ENCODE results near the gene SLC5A5.
"Not testable (repeated sequence)": the region's sequence is repeated elsewhere in the genome, so short reads cannot be mapped to it uniquely, and the experiment has no call there.

Gene SLC5A5

DNA sequence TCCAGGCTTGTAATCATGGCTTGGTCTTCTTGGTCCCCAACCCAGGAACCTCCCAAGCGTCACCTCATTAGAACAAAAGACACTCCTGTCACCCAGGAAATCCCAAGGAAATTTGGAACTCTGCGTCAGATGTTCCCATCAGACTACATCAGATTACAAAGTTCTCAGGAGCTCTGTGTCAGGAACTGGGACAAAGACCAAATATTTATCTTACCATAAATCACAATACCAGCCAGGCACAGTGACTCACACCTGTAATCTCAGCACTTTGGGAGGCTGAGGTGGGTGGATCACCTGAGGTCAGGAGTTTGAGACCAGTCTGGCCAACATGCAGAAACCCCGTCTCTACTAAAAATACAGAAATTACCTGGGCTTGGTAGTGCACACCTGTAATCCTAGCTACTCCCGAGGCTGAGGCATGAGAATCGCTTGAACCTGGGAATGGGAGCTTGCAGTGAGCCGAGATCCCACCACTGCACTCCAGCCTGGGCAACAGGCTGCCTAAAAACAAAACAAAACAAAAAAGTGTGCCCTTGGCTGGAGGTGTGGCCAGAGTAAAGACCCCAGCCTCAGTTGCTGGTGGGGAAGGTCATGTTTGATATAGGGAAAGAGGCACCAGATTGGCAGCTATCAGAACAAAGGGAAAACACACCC is 44.3 kb downstream of the SLC5A5 start:
- peaks cover 6% of the 10 kb centered on the region for H3K9me3 ChIP-seq (ENCODE audit: control insufficient read depth, low read depth, low read length)
- no peaks in the 10 kb centered on the region for H3K4me1 ChIP-seq (ENCODE audit: control insufficient read depth, low read depth, low read length)
- no peak overlapping the region for H3K4me3 ChIP-seq (ENCODE audit: low read length)
- H3K27ac ChIP-seq (ENCODE audit: low read length): no peak overlapping the region
- H3K27me3 ChIP-seq (ENCODE audit: control insufficient read depth, insufficient read depth, low read length): no peaks in the 10 kb centered on the region
- no peak overlapping the region for H3K9ac ChIP-seq (ENCODE audit: low read length)
- H3K36me3 ChIP-seq (ENCODE audit: control insufficient read depth, low read depth, low read length): no peaks in the 10 kb centered on the region

DNA sequence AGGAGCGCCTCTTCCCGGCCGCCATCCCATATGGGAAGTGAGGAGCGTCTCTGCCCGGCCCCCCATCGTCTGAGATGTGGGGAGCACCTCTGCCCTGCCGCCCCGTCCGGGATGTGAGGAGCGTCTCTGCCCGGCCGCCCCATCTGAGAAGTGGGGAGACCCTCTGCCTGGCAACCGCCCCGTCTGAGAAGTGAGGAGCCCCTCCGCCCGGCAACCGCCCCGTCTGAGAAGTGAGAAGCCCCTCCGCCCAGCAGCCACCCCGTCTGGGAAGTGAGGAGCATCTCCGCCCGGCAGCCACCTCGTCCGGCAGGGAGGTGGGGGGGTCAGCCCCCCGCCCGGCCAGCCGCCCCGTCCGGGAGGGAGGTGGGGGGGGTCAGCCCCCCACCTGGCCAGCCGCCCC is 46.4 kb downstream of the SLC5A5 start:
- not testable (repeated sequence) for H3K4me3 ChIP-seq (ENCODE audit: low read length); H3K9me3 ChIP-seq (ENCODE audit: control insufficient read depth, low read depth, low read length); H3K27me3 ChIP-seq (ENCODE audit: control insufficient read depth, insufficient read depth, low read length)

DNA sequence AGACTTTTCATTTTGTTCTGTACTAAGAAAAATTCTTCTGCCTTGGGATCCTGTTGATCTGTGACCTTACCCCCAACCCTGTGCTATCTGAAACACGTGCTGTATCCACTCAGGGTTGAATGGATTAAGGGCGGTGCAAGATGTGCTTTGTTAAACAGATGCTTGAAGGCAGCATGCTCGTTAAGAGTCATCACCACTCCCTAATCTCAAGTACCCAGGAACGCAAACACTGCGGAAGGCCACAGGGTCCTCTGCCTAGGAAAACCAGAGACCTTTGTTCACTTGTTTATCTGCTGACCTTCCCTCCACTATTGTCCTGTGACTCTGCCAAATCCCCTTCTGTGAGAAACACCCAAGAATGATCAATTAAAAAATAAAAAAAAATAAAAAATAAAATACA is 47.4 kb downstream of the SLC5A5 start:
- not testable (repeated sequence) for H3K27ac ChIP-seq (ENCODE audit: low read length); H3K36me3 ChIP-seq (ENCODE audit: control insufficient read depth, low read depth, low read length); H3K4me3 ChIP-seq (ENCODE audit: low read length); H3K9ac ChIP-seq (ENCODE audit: low read length); H3K27me3 ChIP-seq (ENCODE audit: control insufficient read depth, insufficient read depth, low read length); H3K9me3 ChIP-seq (ENCODE audit: control insufficient read depth, low read depth, low read length); H3K4me1 ChIP-seq (ENCODE audit: control insufficient read depth, low read depth, low read length)

More for the DNA sequence above, 46.4 kb downstream of the SLC5A5 start:
- not testable (repeated sequence) for H3K4me1 ChIP-seq (ENCODE audit: control insufficient read depth, low read depth, low read length); H3K36me3 ChIP-seq (ENCODE audit: control insufficient read depth, low read depth, low read length); H3K27ac ChIP-seq (ENCODE audit: low read length); H3K9ac ChIP-seq (ENCODE audit: low read length)

DNA sequence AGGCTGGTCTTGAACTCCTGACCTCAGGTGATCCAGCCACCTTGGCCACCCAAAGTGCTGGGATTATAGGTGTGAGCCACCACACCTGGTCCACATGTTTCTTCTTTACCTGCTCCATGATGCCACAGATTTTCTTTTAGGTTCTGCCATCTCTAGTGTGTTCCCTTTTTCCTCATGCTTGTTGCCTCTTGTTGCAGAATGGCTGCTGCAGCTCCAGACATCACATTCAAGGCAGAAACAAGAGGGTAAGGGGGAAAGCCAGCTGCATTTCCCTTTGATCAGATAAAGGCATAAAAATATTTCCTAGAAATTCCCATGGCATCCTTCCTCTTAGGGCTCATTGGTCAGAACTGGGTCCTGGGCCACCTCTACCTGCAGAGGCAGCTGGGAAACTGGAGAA is 48.8 kb downstream of the SLC5A5 start:
- Histone ChIP-seq H3K9me3 (ENCODE audit: control insufficient read depth, low read depth, low read length) (peaks cover 6% of the 10 kb centered on the region), H3K4me1 (ENCODE audit: control insufficient read depth, low read depth, low read length) (no peaks in the 10 kb centered on the region), H3K4me3 (ENCODE audit: low read length) (no peak overlapping the region), H3K36me3 (ENCODE audit: control insufficient read depth, low read depth, low read length) (no peaks in the 10 kb centered on the region), H3K27ac (ENCODE audit: low read length) (no peak overlapping the region), H3K9ac (ENCODE audit: low read length) (no peak overlapping the region), H3K27me3 (ENCODE audit: control insufficient read depth, insufficient read depth, low read length) (no peaks in the 10 kb centered on the region)

DNA sequence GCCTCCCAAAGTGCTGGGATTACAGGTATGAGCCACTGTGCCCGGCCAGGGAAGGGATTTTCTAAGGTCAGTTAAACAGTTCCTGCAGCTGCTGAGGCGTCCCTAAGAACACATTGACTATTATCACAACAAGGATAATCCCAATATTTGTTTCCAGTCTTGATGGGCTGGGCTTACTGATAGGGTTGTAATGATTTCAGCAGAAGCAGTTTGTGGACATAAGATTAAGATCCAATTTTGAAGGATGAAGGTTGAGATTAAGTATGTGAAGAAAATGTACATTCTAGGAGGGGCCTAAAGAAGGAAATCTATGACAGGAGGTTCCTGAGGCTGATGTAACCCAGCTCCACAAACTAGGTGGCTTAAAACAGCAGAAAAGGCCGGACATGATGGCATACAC is 50.4 kb downstream of the SLC5A5 start:
- no peaks in the 10 kb centered on the region for H3K4me1 ChIP-seq (ENCODE audit: control insufficient read depth, low read depth, low read length)
- no peak overlapping the region for H3K4me3 ChIP-seq (ENCODE audit: low read length)
- H3K9me3 ChIP-seq (ENCODE audit: control insufficient read depth, low read depth, low read length): peaks cover 1% of the 10 kb centered on the region
- no peaks in the 10 kb centered on the region for H3K27me3 ChIP-seq (ENCODE audit: control insufficient read depth, insufficient read depth, low read length)
- no peaks in the 10 kb centered on the region for H3K36me3 ChIP-seq (ENCODE audit: control insufficient read depth, low read depth, low read length)
- H3K27ac ChIP-seq (ENCODE audit: low read length): no peak overlapping the region
- H3K9ac ChIP-seq (ENCODE audit: low read length): no peak overlapping the region

DNA sequence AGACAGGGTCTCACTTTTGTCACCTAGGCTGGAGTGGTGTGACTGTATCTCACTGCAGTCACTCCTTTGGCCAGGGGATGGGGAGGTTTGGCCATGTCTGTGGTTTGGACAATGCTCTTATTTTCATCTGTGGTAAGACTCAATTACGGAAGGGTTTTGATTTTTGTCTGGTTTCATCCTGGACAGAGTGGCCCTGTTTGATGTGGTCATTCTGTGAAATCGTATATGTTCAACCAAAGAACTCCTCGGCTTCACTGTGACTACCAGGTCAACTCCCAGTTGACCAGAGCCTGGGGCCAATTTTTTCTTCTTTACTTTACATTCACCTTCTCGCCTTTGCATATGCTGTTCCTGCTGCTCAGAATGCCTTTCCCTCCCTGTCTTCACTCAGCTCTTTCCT is 54.3 kb downstream of the SLC5A5 start:
- Histone ChIP-seq H3K27ac (ENCODE audit: low read length) (no peak overlapping the region), H3K9ac (ENCODE audit: low read length) (no peak overlapping the region), H3K36me3 (ENCODE audit: control insufficient read depth, low read depth, low read length) (no peaks in the 10 kb centered on the region), H3K4me3 (ENCODE audit: low read length) (no peak overlapping the region), H3K27me3 (ENCODE audit: control insufficient read depth, insufficient read depth, low read length) (no peaks in the 10 kb centered on the region), H3K9me3 (ENCODE audit: control insufficient read depth, low read depth, low read length) (no peaks in the 10 kb centered on the region), H3K4me1 (ENCODE audit: control insufficient read depth, low read depth, low read length) (no peaks in the 10 kb centered on the region)

DNA sequence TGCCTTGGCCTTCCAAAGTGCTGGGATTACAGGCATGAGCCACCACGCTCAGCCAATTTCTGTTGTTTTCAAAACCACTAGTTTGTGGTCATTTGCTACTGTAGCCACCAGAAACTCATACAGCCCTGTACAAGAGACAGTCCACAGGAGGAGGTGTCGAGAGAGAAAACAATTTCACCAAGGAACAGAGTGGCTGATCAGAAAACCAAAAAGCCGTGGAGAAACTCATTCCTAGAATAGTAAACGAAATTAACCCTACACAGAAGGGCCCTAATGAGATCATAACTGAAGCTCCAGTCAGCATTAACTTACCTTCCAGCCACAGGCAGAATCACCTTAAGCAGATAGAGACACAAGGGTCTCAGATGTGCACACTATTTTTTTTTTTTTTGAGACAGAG is 57.3 kb downstream of the SLC5A5 start:
- Histone ChIP-seq H3K27me3 (ENCODE audit: control insufficient read depth, insufficient read depth, low read length) (no peaks in the 10 kb centered on the region), H3K9me3 (ENCODE audit: control insufficient read depth, low read depth, low read length) (no peaks in the 10 kb centered on the region), H3K4me1 (ENCODE audit: control insufficient read depth, low read depth, low read length) (peaks cover 8% of the 10 kb centered on the region), H3K27ac (ENCODE audit: low read length) (no peak overlapping the region), H3K9ac (ENCODE audit: low read length) (no peak overlapping the region), H3K4me3 (ENCODE audit: low read length) (no peak overlapping the region), H3K36me3 (ENCODE audit: control insufficient read depth, low read depth, low read length) (no peaks in the 10 kb centered on the region)

DNA sequence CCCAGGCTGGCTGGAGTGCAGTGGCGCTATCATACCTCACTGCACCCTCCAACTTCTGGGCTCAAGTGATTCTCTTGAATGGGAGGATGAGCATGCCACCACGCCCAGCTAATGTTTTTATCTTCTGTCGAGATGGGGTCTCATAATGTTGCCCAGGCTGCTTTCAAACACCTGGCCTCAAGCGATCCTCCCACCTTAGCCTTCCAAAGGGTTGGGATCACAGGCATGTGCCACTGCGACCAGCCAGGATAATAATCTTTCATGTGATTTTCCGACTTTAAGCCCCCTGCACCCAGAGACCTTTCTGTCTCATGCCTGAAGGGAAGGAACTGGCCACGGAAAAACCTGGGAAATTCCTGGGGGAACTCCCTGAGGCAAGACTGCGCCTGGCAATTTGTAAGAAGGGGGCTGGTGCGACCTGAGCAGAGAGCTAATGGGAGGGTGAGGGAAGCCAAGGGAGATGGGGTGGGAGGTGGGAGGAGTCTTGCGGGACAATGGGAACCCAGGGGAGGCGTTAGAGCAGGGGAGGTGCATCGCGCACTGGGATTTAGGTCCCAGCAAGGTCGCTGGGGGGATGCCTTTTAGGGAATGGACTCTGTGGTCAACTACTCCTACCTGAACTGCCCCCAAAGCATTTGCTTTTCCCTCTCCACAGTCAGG is 59.9 kb downstream of the SLC5A5 start:
- H3K4me3 ChIP-seq (ENCODE audit: low read length): peak overlapping the region; percentile 96
- H3K9me3 ChIP-seq (ENCODE audit: control insufficient read depth, low read depth, low read length): no peaks in the 10 kb centered on the region
- H3K4me1 ChIP-seq (ENCODE audit: control insufficient read depth, low read depth, low read length): peaks cover 8% of the 10 kb centered on the region
- H3K27ac ChIP-seq (ENCODE audit: low read length): peak overlapping the region; percentile 13
- peak overlapping the region; percentile 89 for H3K9ac ChIP-seq (ENCODE audit: low read length)
- H3K27me3 ChIP-seq (ENCODE audit: control insufficient read depth, insufficient read depth, low read length): no peaks in the 10 kb centered on the region
- H3K36me3 ChIP-seq (ENCODE audit: control insufficient read depth, low read depth, low read length): no peaks in the 10 kb centered on the region

DNA sequence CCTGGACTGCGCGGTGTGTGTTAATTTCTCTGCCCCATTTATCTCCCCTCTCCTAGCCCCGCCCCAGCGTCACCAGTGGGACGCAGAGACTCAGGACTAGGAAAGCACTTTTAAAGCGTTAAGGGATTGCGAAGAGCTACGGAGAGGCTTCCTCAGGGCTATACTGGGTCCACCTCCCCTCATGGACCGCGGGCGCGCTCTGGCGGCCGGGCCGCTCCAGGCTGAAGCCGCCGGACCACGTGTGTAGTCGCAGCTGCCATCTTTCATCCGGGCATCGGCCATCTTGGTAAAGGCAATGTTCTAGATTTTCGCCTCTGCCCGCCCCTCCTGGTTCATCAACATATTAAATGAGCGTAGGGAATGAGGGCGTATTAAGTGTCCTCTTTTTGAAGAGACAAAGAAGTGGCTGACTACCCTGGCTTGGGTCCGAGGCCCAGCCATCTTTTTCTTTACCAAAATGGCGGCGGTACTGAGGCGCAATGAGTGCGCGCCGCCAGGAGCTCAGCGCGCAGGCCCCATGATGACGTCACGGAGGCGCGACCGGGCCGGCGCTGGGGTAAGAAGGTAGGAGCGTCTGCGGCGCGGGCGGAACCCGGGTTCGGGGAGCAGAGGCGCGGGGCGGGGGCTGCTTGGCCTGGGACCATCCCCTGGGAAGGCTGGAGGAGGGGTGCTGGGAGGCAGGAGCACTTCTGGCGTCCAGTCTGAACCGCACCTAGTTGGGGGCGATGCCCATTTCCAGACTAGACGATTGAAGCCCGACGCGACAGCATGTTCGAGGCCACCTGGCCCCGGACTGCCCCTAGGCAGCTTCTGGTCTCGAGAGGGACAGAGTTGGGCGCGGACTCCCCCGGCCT is 61.0 kb downstream of the SLC5A5 start, which contains the start of gene CCDC124:
TSS of gene CCDC124 (plus strand) at position 531 of the 854 bp plus-strand sequence. CDS start 3,406 bp downstream, outside the sequence.
- H3K9me3 ChIP-seq (ENCODE audit: control insufficient read depth, low read depth, low read length): no peaks in the 10 kb centered on the region

DNA sequence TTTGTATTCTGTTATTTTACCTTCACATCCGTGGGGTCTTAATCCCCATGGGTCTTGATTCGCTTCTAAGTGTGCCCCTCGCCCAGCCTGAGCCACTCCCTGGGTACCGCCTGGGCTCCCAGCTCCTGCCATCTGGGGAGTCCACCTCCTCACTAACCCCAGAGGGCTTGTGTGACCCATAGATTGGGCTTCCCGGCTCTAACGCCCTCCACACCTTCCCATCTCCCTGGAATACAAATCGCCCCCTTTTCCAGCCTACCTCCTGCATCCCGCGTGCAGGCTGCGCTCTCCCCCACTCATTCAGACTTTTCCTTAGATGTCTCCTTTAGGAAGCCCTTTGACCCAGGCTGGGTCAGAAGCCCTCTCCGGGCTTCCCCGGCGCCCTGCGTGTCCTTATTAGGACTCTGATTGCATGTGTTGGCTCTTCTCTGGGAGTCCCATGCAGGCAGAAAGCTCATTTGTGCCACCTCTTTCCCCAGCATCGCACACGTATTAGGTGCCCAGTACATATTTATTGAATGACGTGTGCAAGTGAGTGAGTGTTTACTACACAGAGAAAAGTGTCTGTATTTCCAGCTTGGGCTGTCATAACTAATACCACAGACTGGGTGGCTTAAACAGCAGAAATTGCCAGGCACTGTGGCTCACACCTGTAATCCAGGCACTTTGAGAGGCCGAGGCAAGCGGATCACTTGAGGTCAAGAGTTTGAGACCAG is 61.8 kb downstream of the SLC5A5 start:
- no peaks in the 10 kb centered on the region for H3K36me3 ChIP-seq (ENCODE audit: control insufficient read depth, low read depth, low read length)
- peak overlapping the region; percentile 96 for H3K4me3 ChIP-seq (ENCODE audit: low read length)
- no peaks in the 10 kb centered on the region for H3K9me3 ChIP-seq (ENCODE audit: control insufficient read depth, low read depth, low read length)
- H3K27ac ChIP-seq (ENCODE audit: low read length): no peak overlapping the region
- no peaks in the 10 kb centered on the region for H3K27me3 ChIP-seq (ENCODE audit: control insufficient read depth, insufficient read depth, low read length)
- peak overlapping the region; percentile 89 for H3K9ac ChIP-seq (ENCODE audit: low read length)
- H3K4me1 ChIP-seq (ENCODE audit: control insufficient read depth, low read depth, low read length): peaks cover 8% of the 10 kb centered on the region

More for the DNA sequence above, 61.0 kb downstream of the SLC5A5 start, which contains the start of gene CCDC124:
- Histone ChIP-seq H3K27ac (ENCODE audit: low read length) (peak within 1 kb of the TSS; percentile 99), H3K4me1 (ENCODE audit: control insufficient read depth, low read depth, low read length) (peaks cover 8% of the 10 kb centered on the region), H3K9ac (ENCODE audit: low read length) (peak within 1 kb of the TSS; percentile 89), H3K27me3 (ENCODE audit: control insufficient read depth, insufficient read depth, low read length) (no peaks in the 10 kb centered on the region), H3K36me3 (ENCODE audit: control insufficient read depth, low read depth, low read length) (no peaks in the 10 kb centered on the region), H3K4me3 (ENCODE audit: low read length) (peak within 1 kb of the TSS; percentile 96)

DNA sequence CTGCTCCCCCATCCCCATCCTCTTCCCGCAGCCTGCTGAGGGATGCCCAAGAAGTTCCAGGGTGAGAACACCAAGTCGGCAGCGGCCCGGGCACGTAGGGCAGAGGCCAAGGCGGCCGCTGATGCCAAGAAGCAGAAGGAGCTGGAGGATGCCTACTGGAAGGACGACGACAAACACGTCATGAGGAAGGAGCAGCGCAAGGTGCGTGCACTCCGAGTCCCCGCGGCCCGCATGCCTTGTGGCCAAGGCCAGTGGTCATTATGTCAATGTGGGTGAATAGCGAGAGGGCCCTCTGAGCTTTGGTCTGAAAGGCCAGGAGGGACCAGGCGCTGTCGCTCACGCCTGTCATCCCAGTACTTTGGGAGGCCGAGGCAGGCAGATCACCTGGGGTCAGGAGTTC is 64.6 kb downstream of the SLC5A5 start:
- Histone ChIP-seq H3K36me3 (ENCODE audit: control insufficient read depth, low read depth, low read length) (no peaks in the 10 kb centered on the region), H3K27me3 (ENCODE audit: control insufficient read depth, insufficient read depth, low read length) (no peaks in the 10 kb centered on the region), H3K4me1 (ENCODE audit: control insufficient read depth, low read depth, low read length) (peaks cover 7% of the 10 kb centered on the region), H3K4me3 (ENCODE audit: low read length) (no peak overlapping the region), H3K9me3 (ENCODE audit: control insufficient read depth, low read depth, low read length) (no peaks in the 10 kb centered on the region), H3K27ac (ENCODE audit: low read length) (no peak overlapping the region), H3K9ac (ENCODE audit: low read length) (no peak overlapping the region)

All from iPS-18a (cell line).